EH (cell line): ENCODE results near the gene BRD9.

Source experiments
- DNase-seq: peaks from one replicate; pipeline ENCODE4 v3.0.0-alpha.2; 2015; ENCODE audit warnings: low read depth

BRD9 gene

GRCh38 chr5:878125-878524, 14.5 kb downstream of the BRD9 start:
- DNase-seq = no peak

- DNase-seq = no peak
Measured at GRCh38 chr5:876398-877365, 15.9 kb downstream of the BRD9 start.

GRCh38 chr5:875931-876330, 16.7 kb downstream of the BRD9 start:
- no peak for DNase-seq

- DNase-seq = no peak
Measured at GRCh38 chr5:873328-873727, 19.3 kb downstream of the BRD9 start.

GRCh38 chr5:872301-872700, 20.3 kb downstream of the BRD9 start:
- no peak for DNase-seq

- DNase-seq = no peak
Measured at GRCh38 chr5:871596-872298, 20.9 kb downstream of the BRD9 start.

- DNase-seq = no peak
Measured at GRCh38 chr5:870956-871355, 21.6 kb downstream of the BRD9 start.

GRCh38 chr5:868428-869135, 24.0 kb downstream of the BRD9 start:
- no peak for DNase-seq

GRCh38 chr5:867300-867870, 25.2 kb downstream of the BRD9 start:
- DNase-seq = no peak

GRCh38 chr5:865771-866170, 26.8 kb downstream of the BRD9 start:
- DNase-seq = no peak

- DNase-seq = no peak
Measured at GRCh38 chr5:865168-865521, 27.5 kb downstream of the BRD9 start.

GRCh38 chr5:864492-865167, 28.0 kb downstream of the BRD9 start:
- no peak for DNase-seq

GRCh38 chr5:863244-863805, 29.3 kb downstream of the BRD9 start:
- DNase-seq = no peak

GRCh38 chr5:862367-863243, 30.0 kb downstream of the BRD9 start:
- peak; percentile 21 for DNase-seq

GRCh38 chr5:861442-862366, 30.9 kb downstream of the BRD9 start:
- DNase-seq = no peak

GRCh38 chr5:860506-861150, 32.0 kb downstream of the BRD9 start:
- no peak for DNase-seq

- DNase-seq = no peak
Measured at GRCh38 chr5:859798-860296, 32.8 kb downstream of the BRD9 start.

GRCh38 chr5:859391-859790, 33.2 kb downstream of the BRD9 start:
- DNase-seq = no peak

GRCh38 chr5:858726-859125, 33.9 kb downstream of the BRD9 start:
- DNase-seq = no peak
